HG03558 (cell line): ENCODE results near the gene C1QTNF8.

Experiments used
- ATAC-seq: cut with Tn5 transposase; IDR thresholded peaks from one replicate; pipeline ENCODE4 v1.9.1; 2021; ENCODE audit warnings: moderate number of reproducible peaks; ENCODE audit not compliant: unreplicated experiment; ENCODE audit errors: extremely low read depth

Gene C1QTNF8

GRCh38 chr16:1127971-1128715 lies 32.1 kb upstream of the C1QTNF8 start:
- no peak for ATAC-seq

GRCh38 chr16:1127101-1127500 lies 31.1 kb upstream of the C1QTNF8 start:
- ATAC-seq = no peak

GRCh38 chr16:1126586-1126985 lies 30.5 kb upstream of the C1QTNF8 start:
- ATAC-seq = no peak

GRCh38 chr16:1126044-1126443 lies 30.0 kb upstream of the C1QTNF8 start:
- ATAC-seq = no peak

- ATAC-seq = no peak
Measured at GRCh38 chr16:1125471-1125870, 29.4 kb upstream of the C1QTNF8 start.

GRCh38 chr16:1124795-1125194 lies 28.8 kb upstream of the C1QTNF8 start:
- ATAC-seq = no peak

GRCh38 chr16:1124291-1124690 lies 28.2 kb upstream of the C1QTNF8 start:
- no peak for ATAC-seq

GRCh38 chr16:1123525-1124230 lies 27.6 kb upstream of the C1QTNF8 start:
- no peak for ATAC-seq

GRCh38 chr16:1122398-1122765 lies 26.3 kb upstream of the C1QTNF8 start:
- no peak for ATAC-seq

- no peak for ATAC-seq
Measured at GRCh38 chr16:1121601-1122397, 25.8 kb upstream of the C1QTNF8 start.

GRCh38 chr16:1121009-1121408 lies 25.0 kb upstream of the C1QTNF8 start:
- no peak for ATAC-seq

GRCh38 chr16:1120577-1120941 lies 24.5 kb upstream of the C1QTNF8 start:
- no peak for ATAC-seq

GRCh38 chr16:1119766-1120576 lies 23.9 kb upstream of the C1QTNF8 start:
- no peak for ATAC-seq

GRCh38 chr16:1119129-1119528 lies 23.1 kb upstream of the C1QTNF8 start:
- no peak for ATAC-seq

- no peak for ATAC-seq
Measured at GRCh38 chr16:1117926-1118325, 21.9 kb upstream of the C1QTNF8 start.

GRCh38 chr16:1117176-1117900 lies 21.3 kb upstream of the C1QTNF8 start:
- no peak for ATAC-seq

- ATAC-seq = no peak
Measured at GRCh38 chr16:1116693-1117077, 20.6 kb upstream of the C1QTNF8 start.

GRCh38 chr16:1113889-1114526 lies 18.0 kb upstream of the C1QTNF8 start:
- no peak for ATAC-seq

GRCh38 chr16:1113489-1113888 lies 17.4 kb upstream of the C1QTNF8 start:
- no peak for ATAC-seq
